Right lobe of liver (tissue), 6 donors: ENCODE data around the gene WDR45B. TPM values are rescaled to one million over a fixed set of nuclear protein-coding genes. Genes with fewer than 3 reads are reported as not detected.

Experiments used
- ATAC-seq, 4 donors: fragments of 200-7000 bp; cut with Tn5 transposase; one replicate each; pipeline ENCODE4 v1.9.1; 2020; ENCODE audit warnings: mild to moderate bottlenecking in 4 of 4, moderate library complexity in 4 of 4
- DNase-seq, 3 donors: peaks; one replicate each; pipeline ENCODE4 v3.0.0-alpha.2; 2020
- H3K27ac ChIP-seq, 3 donors: fragments of 200-600 bp; one replicate each; pipeline ENCODE4 v1.8.0; 2022
- H3K27me3 ChIP-seq, 2 donors: fragments of 200-600 bp; one replicate each; pipeline ENCODE4 v1.8.0; 2022
- H3K36me3 ChIP-seq, 4 donors: fragments of 200-600 bp; sonication (generic) in 1 of 4; one replicate each; pipeline versions ENCODE4 v1.5.1 to v1.8.0; 2017 to 2022; ENCODE audit warnings: control low read depth in 1 of 4
- H3K4me1 ChIP-seq, 4 donors: fragments of 200-600 bp; sonication (generic) in 1 of 4; one replicate each; pipeline versions ENCODE4 v1.5.1 to v1.8.0; 2017 to 2022; ENCODE audit warnings: control low read depth in 1 of 4
- H3K4me3 ChIP-seq, 3 donors: fragments of 200-600 bp; one replicate each; pipeline ENCODE4 v1.8.0; 2022
- H3K9me3 ChIP-seq, 4 donors: fragments of 200-600 bp; sonication (generic) in 1 of 4; one replicate each; pipeline versions ENCODE4 v1.5.1 to v1.8.0; 2017 to 2022; ENCODE audit warnings: control low read depth in 1 of 4
- POLR2A ChIP-seq: fragments of 450-650 bp; IDR thresholded peaks from one replicate; pipeline ENCODE4 v1.6.1; 2017; ENCODE audit warnings: antibody characterized with exemption, mild to moderate bottlenecking
- WGBS: methylation state at CpG from one replicate; pipeline ENCODE4 v1.1.6; 2018; ENCODE audit warnings: low coverage, low lambda C conversion rate; ENCODE audit not compliant: insufficient coverage; ENCODE audit errors: missing lambda C conversion rate; 5-methylcytosine and 5-hydroxymethylcytosine counted together
- intact Hi-C, 2 donors: fragments of 100-400 bp; cut with DNase I; formaldehyde crosslinking; loops; one replicate each; pipeline versions ENCODE4 v1.11.2 to v1.14.1; 2022
- total RNA-seq, 6 experiments: library from RNA; depleted of rRNA in 2 of 6; stranded (reverse); fragments of >200 nt in 2 of 6; fragmentation: NEBNext Ultra II Directional in 3 of 6; extraction: Animal tissue kit (Norgen Biotek cat#: 25700) in 3 of 6; gene quantifications; one replicate each; pipeline versions ENCODE4 v1.1.0 to v1.2.4, GENCODE V29; 2016 to 2023
- TF ChIP-seq, protein P1 (sequence below), 4 donors: fragments of 200-600 bp in 3 of 4; fragments of 450-650 bp in 1 of 4; IDR thresholded peaks; one replicate each; pipeline versions ENCODE4 v1.5.1 to v1.8.0; 2016 to 2022; ENCODE audit warnings: antibody characterized with exemption in 4 of 4, mild to moderate bottlenecking in 2 of 4
- donor health status: DM: no; HTN: yes; CAD: no.
- donor health status: DM: no; HTN: no; CAD: no.
- donor health status: DM: no; HTN: no; CAD: no.
- donor health status: DM: no; HTN: yes; CAD: no.
- donor health status: DM: no; HTN: yes; CAD: no.

The WDR45B gene
- total RNA-seq, 6 experiments from 2014 or later = 27.7 to 40.7 (median 31.6) TPM

DNA sequence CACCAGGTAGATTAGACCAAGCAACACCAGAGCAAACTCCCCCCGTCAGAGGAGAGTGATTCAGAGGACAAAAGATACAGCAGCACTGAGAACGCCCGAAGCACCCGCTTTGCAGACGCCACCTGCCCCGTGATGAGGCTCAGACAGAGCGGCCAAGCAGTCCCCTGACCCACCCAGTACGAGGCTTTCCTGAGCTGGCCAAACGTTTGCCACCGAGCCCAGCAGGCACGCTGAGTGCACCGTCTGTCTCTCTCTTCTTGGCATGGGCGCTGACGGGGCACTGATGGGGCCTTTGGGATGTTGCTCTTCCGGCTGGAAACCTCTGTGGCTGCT lies 19.4 kb upstream of the WDR45B start:
- peak in 2 of 3 donors; percentile 6 to 41 for DNase-seq
- no peaks in the 10 kb centered on the region for H3K9me3 ChIP-seq
- no CpG with 5 or more reads among the region's 15 CpGs for WGBS

DNA sequence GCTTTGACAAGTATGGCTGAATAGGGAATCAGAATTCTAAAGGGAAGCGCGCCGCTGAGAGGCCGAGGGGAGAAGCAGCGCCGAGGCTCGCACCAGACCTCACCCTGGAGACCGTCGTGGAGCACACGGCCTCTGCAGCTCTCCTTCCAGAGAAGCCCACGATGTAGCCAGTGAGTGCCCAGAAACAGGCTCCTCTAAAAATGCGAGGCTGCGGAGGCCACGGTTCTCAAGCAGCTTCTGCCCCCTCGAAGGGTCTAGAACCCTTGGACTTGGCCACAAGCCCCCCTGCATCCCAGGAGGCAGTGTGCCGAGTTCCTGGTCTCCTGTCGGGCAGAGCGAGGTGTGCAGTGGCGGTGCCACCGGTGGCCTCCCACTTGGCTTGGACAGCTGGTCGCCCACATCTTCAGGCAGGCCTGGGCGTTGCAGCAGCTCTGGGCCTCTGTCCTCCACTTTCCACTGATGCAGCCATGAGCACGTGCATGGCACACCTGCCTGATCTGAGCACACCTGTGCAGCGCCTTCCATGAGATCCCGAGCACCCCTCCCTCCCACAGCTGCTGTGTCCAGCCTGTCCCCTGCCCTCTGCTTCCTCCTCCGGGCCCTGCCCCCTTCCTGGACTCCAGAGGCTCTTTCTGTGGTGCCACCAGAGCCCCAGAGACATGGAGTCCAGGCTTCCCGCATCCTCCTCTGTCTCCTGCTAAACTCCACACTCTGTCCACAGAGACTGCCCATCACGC lies 18.9 kb upstream of the WDR45B start:
- H3K9me3 ChIP-seq = no peaks in the 10 kb centered on the region
- no peak overlapping the region for H3K4me3 ChIP-seq
- no peaks in the 10 kb centered on the region for H3K27me3 ChIP-seq
- 100% methylated on average over 2 of the region's 28 CpGs for WGBS
- no peaks in the 10 kb centered on the region for H3K4me1 ChIP-seq
- no peaks in the 10 kb centered on the region for H3K36me3 ChIP-seq
- H3K27ac ChIP-seq = no peak overlapping the region
- ATAC-seq = no peak
- DNase-seq = peak in 1 of 3 donors; percentile 48
- TF ChIP-seq, protein P1, sequence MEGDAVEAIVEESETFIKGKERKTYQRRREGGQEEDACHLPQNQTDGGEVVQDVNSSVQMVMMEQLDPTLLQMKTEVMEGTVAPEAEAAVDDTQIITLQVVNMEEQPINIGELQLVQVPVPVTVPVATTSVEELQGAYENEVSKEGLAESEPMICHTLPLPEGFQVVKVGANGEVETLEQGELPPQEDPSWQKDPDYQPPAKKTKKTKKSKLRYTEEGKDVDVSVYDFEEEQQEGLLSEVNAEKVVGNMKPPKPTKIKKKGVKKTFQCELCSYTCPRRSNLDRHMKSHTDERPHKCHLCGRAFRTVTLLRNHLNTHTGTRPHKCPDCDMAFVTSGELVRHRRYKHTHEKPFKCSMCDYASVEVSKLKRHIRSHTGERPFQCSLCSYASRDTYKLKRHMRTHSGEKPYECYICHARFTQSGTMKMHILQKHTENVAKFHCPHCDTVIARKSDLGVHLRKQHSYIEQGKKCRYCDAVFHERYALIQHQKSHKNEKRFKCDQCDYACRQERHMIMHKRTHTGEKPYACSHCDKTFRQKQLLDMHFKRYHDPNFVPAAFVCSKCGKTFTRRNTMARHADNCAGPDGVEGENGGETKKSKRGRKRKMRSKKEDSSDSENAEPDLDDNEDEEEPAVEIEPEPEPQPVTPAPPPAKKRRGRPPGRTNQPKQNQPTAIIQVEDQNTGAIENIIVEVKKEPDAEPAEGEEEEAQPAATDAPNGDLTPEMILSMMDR (IDR thresholded peaks at IDR 0.05) = no peak
- TF ChIP-seq POLR2A = no peak
- intact Hi-C loops = loop anchor here in 1 of 2 donors (10.0 kb wide), 1 partner anchor 88 kb away; the partner anchor contains the start of gene TBCD

More for the DNA sequence above, 19.4 kb upstream of the WDR45B start:
- no peaks in the 10 kb centered on the region for H3K27me3 ChIP-seq
- no peak overlapping the region for H3K27ac ChIP-seq
- H3K4me3 ChIP-seq = no peak overlapping the region
- no peaks in the 10 kb centered on the region for H3K4me1 ChIP-seq
- ATAC-seq = no peak
- no peak for TF ChIP-seq POLR2A
- TF ChIP-seq, protein P1 (IDR thresholded peaks at IDR 0.05) = no peak
- no peaks in the 10 kb centered on the region for H3K36me3 ChIP-seq
- intact Hi-C loops = loop anchor here in 1 of 2 donors (10.0 kb wide), 1 partner anchor 87 kb away; the partner anchor contains the start of gene TBCD

DNA sequence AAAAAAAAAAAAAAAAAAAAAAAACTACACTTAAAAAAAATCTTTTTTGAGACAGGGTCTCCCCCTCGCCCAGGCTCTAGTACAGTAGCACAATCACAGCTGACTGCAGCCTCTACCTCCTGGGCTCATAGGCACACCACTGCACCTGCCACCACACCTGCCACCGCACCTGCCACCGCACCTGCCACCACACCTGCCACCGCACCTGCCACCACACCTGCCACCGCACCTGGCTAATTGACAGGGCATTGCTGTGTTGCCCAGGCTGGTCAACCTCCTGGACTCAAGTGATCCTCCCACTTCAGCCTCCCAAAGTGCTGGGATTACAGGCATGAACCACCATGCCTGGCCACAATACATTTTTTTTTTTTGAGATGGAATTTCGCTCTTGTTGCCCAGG lies 17.6 kb upstream of the WDR45B start:
- H3K27me3 ChIP-seq = no peaks in the 10 kb centered on the region
- intact Hi-C loops = loop anchor here in 1 of 2 donors (10.0 kb wide), 1 partner anchor 89 kb away; the partner anchor contains the start of gene TBCD
- H3K36me3 ChIP-seq = no peaks in the 10 kb centered on the region
- TF ChIP-seq, protein P1 (IDR thresholded peaks at IDR 0.05) = no peak
- no peak for TF ChIP-seq POLR2A
- ATAC-seq = no peak
- H3K9me3 ChIP-seq = no peaks in the 10 kb centered on the region
- H3K4me3 ChIP-seq = no peak overlapping the region
- H3K27ac ChIP-seq = no peak overlapping the region
- H3K4me1 ChIP-seq = no peaks in the 10 kb centered on the region
- DNase-seq = peak in 2 of 3 donors; percentile 18 to 27
- 80% methylated on average over 3 of the region's 6 CpGs for WGBS

DNA sequence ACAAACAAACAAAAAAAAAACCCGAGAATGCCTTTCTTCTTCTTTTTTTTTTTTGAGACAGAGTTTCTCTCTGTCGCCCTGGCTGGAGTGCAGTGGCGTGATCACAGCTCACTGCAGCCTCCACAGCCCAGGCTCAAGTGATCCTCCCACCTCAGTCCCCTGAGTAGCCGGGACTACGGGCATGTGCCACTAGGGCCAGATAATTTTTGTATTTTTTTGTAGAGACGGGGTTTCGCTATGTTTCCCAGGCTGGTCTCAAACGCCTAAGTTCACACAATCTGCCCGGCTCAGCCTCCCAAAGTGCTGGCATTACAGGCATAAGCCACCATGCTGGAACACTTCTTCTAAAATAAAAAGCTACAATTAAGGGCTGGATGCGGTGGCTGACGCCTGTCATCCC lies 17.0 kb upstream of the WDR45B start:
- Histone ChIP-seq H3K9me3 (no peaks in the 10 kb centered on the region), H3K27me3 (no peaks in the 10 kb centered on the region), H3K4me1 (no peaks in the 10 kb centered on the region), H3K36me3 (no peaks in the 10 kb centered on the region), H3K27ac (no peak overlapping the region), H3K4me3 (no peak overlapping the region)
- intact Hi-C loops = loop anchor here in 1 of 2 donors (10.0 kb wide), 1 partner anchor 90 kb away; the partner anchor contains the start of gene TBCD
- ATAC-seq (no peak), DNase-seq (peak in 1 of 3 donors; percentile 3)
- WGBS = 75% methylated on average over 7 of the region's 11 CpGs
- no peak for TF ChIP-seq POLR2A
- TF ChIP-seq, protein P1 (IDR thresholded peaks at IDR 0.05) = no peak
